A549 (cell line): Measurements from ENCODE around the gene HMGN4. TPM values are rescaled to one million over a fixed set of nuclear protein-coding genes. Genes with fewer than 3 reads are reported as not detected.

Experiments used
- ATAC-seq, 2 experiments: fragments of 200-7000 bp in 1 of 2; fragments of >200 bp in 1 of 2; cut with Nextera tagmentation in 1 of 2; cut with Tn5 transposase in 1 of 2; 3 replicates each; pipeline versions ENCODE4 v1.8.0 to v1.9.1; 2018 to 2020; ENCODE audit warnings: mild to moderate bottlenecking in 1 of 2, moderate library complexity in 1 of 2
- CTCF ChIA-PET: fragments of 300-600 bp; sonication (Branson Sonifier 250); formaldehyde crosslinking; extraction: SDS; loops from one replicate; lab custom pipeline; 2021; ENCODE audit warnings: antibody characterized with exemption, inconsistent platforms; lab: Yijun Ruan, JAX
- POLR2A ChIA-PET: fragments of 350-600 bp; formaldehyde crosslinking; extraction: SDS; loops from one replicate; lab custom pipeline; 2021; ENCODE audit warnings: antibody characterized with exemption, inconsistent platforms; lab: Yijun Ruan, JAX
- DNase-seq, 2 experiments: peaks; one replicate each; pipeline versions ENCODE4 v3.0.0 to v3.0.0-alpha.2; 2011 to 2016; ENCODE audit warnings: low read depth in 1 of 2, low spot score in 1 of 2
- FAIRE-seq: peaks from 2 replicates; lab custom pipeline; 2011; peaks lifted over from hg19 to GRCh38; lab: Jason Lieb, UNC
- H3K27ac ChIP-seq, 2 experiments: fragments of >200 bp; sonication (Bioruptor Twin); formaldehyde crosslinking; 3 replicates each; pipeline ENCODE4 v1.5.1; 2016 to 2017
- H3K4me1 ChIP-seq: fragments of >200 bp; sonication (Bioruptor Twin); formaldehyde crosslinking; 3 replicates; pipeline ENCODE4 v1.6.1; 2016
- H3K4me2 ChIP-seq: fragments of >200 bp; sonication (Bioruptor Twin); formaldehyde crosslinking; 3 replicates; pipeline ENCODE4 v1.6.1; 2016
- H3K4me3 ChIP-seq: fragments of >200 bp; sonication (Bioruptor Twin); formaldehyde crosslinking; 3 replicates; pipeline ENCODE4 v1.5.1; 2016
- H3K9me3 ChIP-seq: fragments of >200 bp; sonication (Bioruptor Twin); formaldehyde crosslinking; 3 replicates; pipeline ENCODE4 v1.6.1; 2016
- ATOH8 ChIP-seq: fragments of 250-450 bp; sonication (Bioruptor Pico); IDR thresholded peaks from 2 replicates; pipeline ENCODE4 v1.5.0; 2020; ENCODE audit warnings: low read depth, mild to moderate bottlenecking, moderate library complexity
- BHLHE40 ChIP-seq: IDR thresholded peaks from 2 replicates; pipeline ENCODE4 v1.6.1; 2012; ENCODE audit warnings: low read depth, low read length, inconsistent platforms
- CBX2 ChIP-seq: fragments of 200-600 bp; sonication (generic); IDR thresholded peaks from 2 replicates; pipeline ENCODE4 v1.6.1; 2016; ENCODE audit warnings: low read depth, mild to moderate bottlenecking, borderline replicate concordance
- CBX8 ChIP-seq: fragments of 200-600 bp; sonication (generic); IDR thresholded peaks from 2 replicates; pipeline ENCODE4 v1.6.1; 2016
- CHD4 ChIP-seq: fragments of 200-600 bp; sonication (generic); IDR thresholded peaks from 2 replicates; pipeline ENCODE4 v1.6.1; 2016; ENCODE audit warnings: antibody characterized with exemption, mild to moderate bottlenecking, borderline replicate concordance
- CTCF ChIP-seq: fragments of >200 bp; sonication (Bioruptor Twin); formaldehyde crosslinking; IDR thresholded peaks from 3 replicates; pipeline ENCODE4 v1.5.1; 2016
- E2F6 ChIP-seq: IDR thresholded peaks from 2 replicates; pipeline ENCODE4 v1.6.1; 2012; ENCODE audit warnings: low read depth, borderline replicate concordance
- EHF ChIP-seq: fragments of 250-450 bp; sonication (Bioruptor Pico); IDR thresholded peaks from 2 replicates; pipeline ENCODE4 v1.5.0; 2020; ENCODE audit warnings: mild to moderate bottlenecking
- ELK1 ChIP-seq: fragments of 150-350 bp; IDR thresholded peaks from 2 replicates; pipeline ENCODE4 v1.6.1; 2014; ENCODE audit warnings: low read depth, mild to moderate bottlenecking, low read length
- FOSB ChIP-seq: fragments of 250-450 bp; sonication (Bioruptor Pico); IDR thresholded peaks from 2 replicates; pipeline ENCODE4 v1.5.0; 2020; ENCODE audit warnings: mild to moderate bottlenecking, moderate library complexity
- FOSL2 ChIP-seq, 2 experiments: fragments of 450-650 bp in 1 of 2; fragments of >200 bp in 1 of 2; sonication (Bioruptor Twin) in 1 of 2; formaldehyde crosslinking; IDR thresholded peaks; 2 replicates each; pipeline versions ENCODE4 v1.5.0 to v1.6.1; 2016 to 2020; ENCODE audit warnings: mild to moderate bottlenecking in 1 of 2, moderate library complexity in 1 of 2
- FOXS1 ChIP-seq: fragments of 250-450 bp; sonication (Bioruptor Pico); IDR thresholded peaks from 2 replicates; pipeline ENCODE4 v1.5.0; 2020; ENCODE audit warnings: mild to moderate bottlenecking, moderate library complexity
- HEYL ChIP-seq: fragments of 250-450 bp; sonication (Bioruptor Pico); IDR thresholded peaks from 2 replicates; pipeline ENCODE4 v1.8.0; 2021; ENCODE audit warnings: mild to moderate bottlenecking, moderate library complexity
- HOXB13 ChIP-seq: fragments of 250-450 bp; sonication (Bioruptor Pico); IDR thresholded peaks from 2 replicates; pipeline ENCODE4 v1.5.0; 2020; ENCODE audit warnings: low read depth, mild to moderate bottlenecking, moderate library complexity
- KDM5A ChIP-seq: fragments of 200-600 bp; sonication (generic); IDR thresholded peaks from 2 replicates; pipeline ENCODE4 v1.6.1; 2016; ENCODE audit warnings: antibody characterized with exemption, mild to moderate bottlenecking
- NPAS2 ChIP-seq: fragments of 250-450 bp; sonication (Bioruptor Pico); IDR thresholded peaks from 2 replicates; pipeline ENCODE4 v1.8.0; 2022; ENCODE audit warnings: mild to moderate bottlenecking, moderate library complexity, borderline replicate concordance
- NR3C1 ChIP-seq: fragments of >200 bp; sonication (Bioruptor Twin); formaldehyde crosslinking; IDR thresholded peaks from 3 replicates; pipeline ENCODE4 v1.6.1; 2017
- PBX3 ChIP-seq: IDR thresholded peaks from 2 replicates; pipeline ENCODE4 v1.6.1; 2012
- PHF8 ChIP-seq: fragments of 200-600 bp; sonication (generic); IDR thresholded peaks from 2 replicates; pipeline ENCODE4 v1.6.1; 2016; ENCODE audit warnings: low read depth, mild to moderate bottlenecking, antibody characterized with exemption, moderate library complexity, borderline replicate concordance
- POLR2AphosphoS2 ChIP-seq: conservative IDR thresholded peaks from 2 replicates; pipeline ENCODE4 v1.6.1; 2012; ENCODE audit warnings: low read length, improper control_type of control experiment, inconsistent platforms
- RAD21 ChIP-seq, 2 experiments: fragments of >200 bp in 1 of 2; sonication (Bioruptor Twin) in 1 of 2; formaldehyde crosslinking in 1 of 2; IDR thresholded peaks in 1 of 2; conservative IDR thresholded peaks in 1 of 2; 2 replicates in 1 of 2; 3 replicates in 1 of 2; pipeline ENCODE4 v1.6.1; 2012 to 2018; ENCODE audit warnings: inconsistent platforms in 1 of 2
- TP53 ChIP-seq: fragments of 250-450 bp; sonication (Bioruptor Pico); IDR thresholded peaks from 2 replicates; pipeline ENCODE4 v1.5.0; 2021; ENCODE audit warnings: mild to moderate bottlenecking, moderate library complexity
- USF2 ChIP-seq: fragments of 450-650 bp; IDR thresholded peaks from 2 replicates; pipeline ENCODE4 v1.6.1; 2014; ENCODE audit warnings: antibody characterized with exemption
- ZC3H11A ChIP-seq: fragments of 450-650 bp; IDR thresholded peaks from 2 replicates; pipeline ENCODE4 v1.6.1; 2014; ENCODE audit warnings: antibody characterized with exemption, mild to moderate bottlenecking
- WGBS: methylation state at CpG from one replicate; pipeline ENCODE4 v1.1.6; 2017; ENCODE audit errors: missing lambda C conversion rate; 5-methylcytosine and 5-hydroxymethylcytosine counted together
- polyA plus RNA-seq, 4 experiments: library from polyadenylated mRNA; depleted of rRNA in 3 of 4; stranded (reverse); fragments of >200 nt; fragmentation: RNase III in 1 of 4; extraction: RNeasy Plus Mini Kit Qiagen cat#74134 plus additional on column Dnase treatment in 1 of 4; gene quantifications; 2 replicates in 3 of 4; 3 replicates in 1 of 4; pipeline ENCODE4 v1.2.3, GENCODE V29; 2011 to 2017

The HMGN4 gene
- polyA plus RNA-seq, 2 of the 4 experiments (the other 2 are of a cell fraction) = 55.0 to 59.0 TPM

GRCh38 chr6:26524722-26525370 lies 13.3 kb upstream of the HMGN4 start (continued):
- TF ChIP-seq CBX8 (no peak), EHF (CRISPR knock-in tag) (no peak), E2F6 (no peak), KDM5A (no peak), PHF8 (no peak), FOSB (CRISPR knock-in tag) (no peak), TP53 (CRISPR knock-in tag) (no peak)

GRCh38 chr6:26525838-26526237 lies 12.3 kb upstream of the HMGN4 start:
- ATAC-seq = no peak
- no peaks in the 10 kb centered on the region for H3K9me3 ChIP-seq
- H3K4me3 ChIP-seq = no peak overlapping the region
- ChIA-PET CTCF (interaction anchor here (0.6 to 3.1 kb wide), 3 partner anchors 70 to 204 kb away, joined by 3 to 14 read pairs (median 3); no protein-coding TSS in a partner anchor), POLR2A (no interaction called here)
- no peak overlapping the region for H3K27ac ChIP-seq
- no peak for DNase-seq
- 51% methylated on average over 2 of the region's 2 CpGs for WGBS
- no peak for TF ChIP-seq E2F6
- no peak for TF ChIP-seq CBX8
- TF ChIP-seq PBX3 = no peak
- TF ChIP-seq KDM5A = no peak
- TF ChIP-seq FOSB (CRISPR knock-in tag) = no peak
- TF ChIP-seq CHD4 = no peak
- TF ChIP-seq POLR2AphosphoS2 = no peak
- TF ChIP-seq ATOH8 = no peak
- TF ChIP-seq TP53 (CRISPR knock-in tag) = no peak
- TF ChIP-seq ELK1 = no peak
- TF ChIP-seq HEYL (CRISPR knock-in tag) = no peak
- TF ChIP-seq NR3C1 = no peak
- no peak for TF ChIP-seq CBX2
- no peak for TF ChIP-seq USF2
- no peak for TF ChIP-seq HOXB13 (CRISPR knock-in tag)
- TF ChIP-seq FOXS1 (CRISPR knock-in tag) = no peak
- H3K4me1 ChIP-seq = peaks cover 15% of the 10 kb centered on the region
- no peak for FAIRE-seq
- no peak overlapping the region for H3K4me2 ChIP-seq

GRCh38 chr6:26526928-26527327 lies 11.2 kb upstream of the HMGN4 start:
- WGBS = 90% methylated on average over 1 of the region's 1 CpG
- no peak overlapping the region for H3K4me3 ChIP-seq
- no peak overlapping the region for H3K4me2 ChIP-seq
- peaks cover 15% of the 10 kb centered on the region for H3K4me1 ChIP-seq
- no peak overlapping the region for H3K27ac ChIP-seq
- ChIA-PET POLR2A (no interaction called here), CTCF (interaction anchor here (1.1 to 3.1 kb wide), 2 partner anchors 69 to 185 kb away, joined by 3 to 14 read pairs; no protein-coding TSS in a partner anchor)
- FAIRE-seq (no peak), DNase-seq (no peak), ATAC-seq (no peak)
- no peaks in the 10 kb centered on the region for H3K9me3 ChIP-seq
- TF ChIP-seq CTCF = no peak
- no peak for TF ChIP-seq BHLHE40
- no peak for TF ChIP-seq ZC3H11A
- no peak for TF ChIP-seq FOSL2 (IDR thresholded peaks at IDR 0.05)
- TF ChIP-seq FOSL2 (CRISPR knock-in tag; IDR thresholded peaks at IDR 0.05) = no peak
- no peak for TF ChIP-seq RAD21 (conservative IDR thresholded peaks at IDR 0.05 in 1 of 2, IDR thresholded peaks at IDR 0.05 in 1 of 2)
- no peak for TF ChIP-seq ATOH8
- TF ChIP-seq NPAS2 = no peak
